ENCODE data around the gene MKLN1. TPM values are rescaled to one million over a fixed set of nuclear protein-coding genes. Genes with fewer than 3 reads are reported as not detected.

Gene MKLN1
- polyA plus RNA-seq, 3 donors from 2014 or later, result 10.8 to 26.6 (median 17.5) TPM

GRCh38 chr7:131342864-131343442 is 15.3 kb downstream of the MKLN1 start:
- Mint-ChIP-seq H3K27me3 (ENCODE audit: low read depth in 3 of 3) (no peaks in the 10 kb centered on the region), H3K27ac (no peak overlapping the region), H3K4me3 (no peak overlapping the region), H3K4me1 (peaks cover 46 to 92% of the 10 kb centered on the region in 2 donors), H3K36me3 (peaks cover 0 to 4% (median 0%) of the 10 kb centered on the region in 3 donors), H3K9me3 (peaks cover 0 to 3% (median 0%) of the 10 kb centered on the region in 6 donors)
- DNase-seq, result no peak

GRCh38 chr7:131346885-131347592 is 19.4 kb downstream of the MKLN1 start:
- Mint-ChIP-seq H3K4me3 (no peak overlapping the region), H3K27ac (peak overlapping the region in 4 of 6 donors; percentile 8 to 56 (median 17)), H3K36me3 (peaks cover 0 to 7% (median 5%) of the 10 kb centered on the region in 3 donors), H3K4me1 (peaks cover 41 to 76% of the 10 kb centered on the region in 2 donors), H3K27me3 (ENCODE audit: low read depth in 3 of 3) (peaks cover 0 to 2% (median 0%) of the 10 kb centered on the region in 3 donors), H3K9me3 (no peaks in the 10 kb centered on the region)
- no peak for DNase-seq

- H3K9me3 Mint-ChIP-seq, result no peaks in the 10 kb centered on the region
- H3K4me3 Mint-ChIP-seq, result no peak overlapping the region
- H3K36me3 Mint-ChIP-seq, result peaks cover 0 to 7% (median 5%) of the 10 kb centered on the region in 3 donors
- no peak for DNase-seq
- no peak overlapping the region for H3K27ac Mint-ChIP-seq
- H3K4me1 Mint-ChIP-seq, result peaks cover 60 to 77% of the 10 kb centered on the region in 2 donors
- H3K27me3 Mint-ChIP-seq (ENCODE audit: low read depth in 3 of 3), result peaks cover 0 to 2% (median 0%) of the 10 kb centered on the region in 3 donors
Measured at GRCh38 chr7:131352032-131352431, 24.4 kb downstream of the MKLN1 start.

- no peaks in the 10 kb centered on the region for H3K9me3 Mint-ChIP-seq
- no peak for DNase-seq
- peak overlapping the region in 1 of 6 donors; percentile 15 for H3K27ac Mint-ChIP-seq
- H3K4me1 Mint-ChIP-seq, result peaks cover 63 to 77% of the 10 kb centered on the region in 2 donors
- no peak overlapping the region for H3K4me3 Mint-ChIP-seq
- H3K36me3 Mint-ChIP-seq, result peaks cover 0 to 7% (median 5%) of the 10 kb centered on the region in 3 donors
- H3K27me3 Mint-ChIP-seq (ENCODE audit: low read depth in 3 of 3), result no peaks in the 10 kb centered on the region
Measured at GRCh38 chr7:131354390-131354789, 26.7 kb downstream of the MKLN1 start.

GRCh38 chr7:131355917-131356777 is 28.5 kb downstream of the MKLN1 start:
- Mint-ChIP-seq H3K4me3 (no peak overlapping the region), H3K4me1 (peaks cover 67 to 88% of the 10 kb centered on the region in 2 donors), H3K27me3 (ENCODE audit: low read depth in 3 of 3) (no peaks in the 10 kb centered on the region), H3K9me3 (no peaks in the 10 kb centered on the region), H3K27ac (peak overlapping the region in 1 of 6 donors; percentile 7), H3K36me3 (peaks cover 0 to 2% (median 0%) of the 10 kb centered on the region in 3 donors)
- no peak for DNase-seq

- Mint-ChIP-seq H3K9me3 (no peaks in the 10 kb centered on the region), H3K27me3 (ENCODE audit: low read depth in 3 of 3) (peaks cover 0 to 2% (median 0%) of the 10 kb centered on the region in 3 donors), H3K4me1 (peaks cover 73 to 94% of the 10 kb centered on the region in 2 donors), H3K4me3 (no peak overlapping the region), H3K27ac (no peak overlapping the region), H3K36me3 (no peaks in the 10 kb centered on the region)
- DNase-seq, result no peak
Measured at GRCh38 chr7:131357282-131357880, 29.7 kb downstream of the MKLN1 start.

- Mint-ChIP-seq H3K9me3 (no peaks in the 10 kb centered on the region), H3K27ac (peak overlapping the region in 1 of 6 donors; percentile 67), H3K4me3 (peak overlapping the region in 3 of 5 donors; percentile 23 to 77 (median 43)), H3K36me3 (no peaks in the 10 kb centered on the region), H3K27me3 (ENCODE audit: low read depth in 3 of 3) (peaks cover 0 to 2% (median 0%) of the 10 kb centered on the region in 3 donors), H3K4me1 (peaks cover 76 to 95% of the 10 kb centered on the region in 2 donors)
- DNase-seq, result no peak
Measured at GRCh38 chr7:131358636-131359035, 31.0 kb downstream of the MKLN1 start.

GRCh38 chr7:131359136-131359776 is 31.6 kb downstream of the MKLN1 start:
- H3K9me3 Mint-ChIP-seq, result no peaks in the 10 kb centered on the region
- no peaks in the 10 kb centered on the region for H3K36me3 Mint-ChIP-seq
- H3K27me3 Mint-ChIP-seq (ENCODE audit: low read depth in 3 of 3), result peaks cover 0 to 2% (median 0%) of the 10 kb centered on the region in 3 donors
- DNase-seq, result no peak
- H3K4me3 Mint-ChIP-seq, result peak overlapping the region; percentile 11 to 77 (median 43)
- H3K4me1 Mint-ChIP-seq, result peaks cover 76 to 95% of the 10 kb centered on the region in 2 donors
- peak overlapping the region in 1 of 6 donors; percentile 67 for H3K27ac Mint-ChIP-seq

GRCh38 chr7:131363719-131364118 is 36.0 kb downstream of the MKLN1 start:
- Mint-ChIP-seq H3K4me3 (peak overlapping the region in 1 of 5 donors; percentile 30), H3K27ac (peak overlapping the region in 1 of 6 donors; percentile 21), H3K4me1 (peaks cover 80 to 96% of the 10 kb centered on the region in 2 donors), H3K36me3 (no peaks in the 10 kb centered on the region), H3K9me3 (no peaks in the 10 kb centered on the region), H3K27me3 (ENCODE audit: low read depth in 3 of 3) (peaks cover 0 to 2% (median 0%) of the 10 kb centered on the region in 3 donors)
- no peak for DNase-seq

GRCh38 chr7:131364767-131365344 is 37.2 kb downstream of the MKLN1 start:
- DNase-seq, result no peak
- Mint-ChIP-seq H3K36me3 (no peaks in the 10 kb centered on the region), H3K4me3 (peak overlapping the region in 2 of 5 donors; percentile 9 to 22), H3K4me1 (peaks cover 80 to 95% of the 10 kb centered on the region in 2 donors), H3K27ac (peak overlapping the region in 1 of 6 donors; percentile 4), H3K27me3 (ENCODE audit: low read depth in 3 of 3) (peaks cover 0 to 4% (median 2%) of the 10 kb centered on the region in 3 donors), H3K9me3 (no peaks in the 10 kb centered on the region)

- DNase-seq, result no peak
- H3K36me3 Mint-ChIP-seq, result no peaks in the 10 kb centered on the region
- peaks cover 0 to 4% (median 4%) of the 10 kb centered on the region in 3 donors for H3K27me3 Mint-ChIP-seq (ENCODE audit: low read depth in 3 of 3)
- H3K4me1 Mint-ChIP-seq, result peaks cover 80 to 95% of the 10 kb centered on the region in 2 donors
- H3K9me3 Mint-ChIP-seq, result no peaks in the 10 kb centered on the region
- peak overlapping the region in 2 of 6 donors; percentile 1 to 12 for H3K27ac Mint-ChIP-seq
- H3K4me3 Mint-ChIP-seq, result peak overlapping the region in 2 of 5 donors; percentile 1 to 3
Measured at GRCh38 chr7:131365838-131366237, 38.2 kb downstream of the MKLN1 start.

GRCh38 chr7:131369354-131369753 is 41.7 kb downstream of the MKLN1 start:
- Mint-ChIP-seq H3K9me3 (no peaks in the 10 kb centered on the region), H3K4me1 (peaks cover 61 to 90% of the 10 kb centered on the region in 2 donors), H3K27me3 (ENCODE audit: low read depth in 3 of 3) (peaks cover 0 to 4% (median 2%) of the 10 kb centered on the region in 3 donors), H3K36me3 (no peaks in the 10 kb centered on the region), H3K4me3 (no peak overlapping the region), H3K27ac (no peak overlapping the region)
- DNase-seq, result no peak

All from immature natural killer cell (primary cell).